SK-N-SH treated with all-trans-retinoic acid at 6 μM for 48 hours (cell line): ENCODE results near the gene AMTN.

ENCODE experiments used
- ARNTL ChIP-seq: fragments of 450-650 bp; formaldehyde crosslinking; IDR thresholded peaks from 2 replicates; pipeline ENCODE4 v1.5.0; 2020; ENCODE audit warnings: low read depth, mild to moderate bottlenecking, moderate library complexity, borderline replicate concordance
- CSDC2 ChIP-seq: fragments of 250-450 bp; sonication (Bioruptor Pico); IDR thresholded peaks from 2 replicates; pipeline ENCODE4 v1.5.0; 2020; ENCODE audit warnings: mild to moderate bottlenecking, moderate library complexity
- OSR1 ChIP-seq: fragments of 250-450 bp; sonication (Bioruptor Pico); IDR thresholded peaks from 2 replicates; pipeline ENCODE4 v1.8.0; 2022; ENCODE audit warnings: moderate library complexity, mild to moderate bottlenecking, inconsistent platforms
- SNAI2 ChIP-seq: fragments of 250-450 bp; sonication (Bioruptor Pico); IDR thresholded peaks from 2 replicates; pipeline ENCODE4 v1.5.0; 2020; ENCODE audit warnings: mild to moderate bottlenecking, moderate library complexity
- TOX ChIP-seq: fragments of 250-450 bp; sonication (Bioruptor Pico); IDR thresholded peaks from 2 replicates; pipeline ENCODE4 v1.8.0; 2021; ENCODE audit warnings: mild to moderate bottlenecking, moderate library complexity, borderline replicate concordance
- ZFP3 ChIP-seq: fragments of 250-450 bp; sonication (Bioruptor Pico); IDR thresholded peaks from 2 replicates; pipeline ENCODE4 v1.5.0; 2020; ENCODE audit warnings: mild to moderate bottlenecking, moderate library complexity
- ZFP30 ChIP-seq: fragments of 450-650 bp; formaldehyde crosslinking; IDR thresholded peaks from 2 replicates; pipeline ENCODE4 v1.5.0; 2022; ENCODE audit warnings: mild to moderate bottlenecking, moderate library complexity
- TF ChIP-seq, protein P1 (sequence below): fragments of 250-450 bp; sonication (Bioruptor Pico); IDR thresholded peaks from 2 replicates; pipeline ENCODE4 v1.5.0; 2020; ENCODE audit warnings: mild to moderate bottlenecking, moderate library complexity
- TF ChIP-seq, protein P2 (sequence below): fragments of 250-450 bp; sonication (Bioruptor Pico); IDR thresholded peaks from 2 replicates; pipeline ENCODE4 v1.8.0; 2021; ENCODE audit warnings: low read depth, mild to moderate bottlenecking, moderate library complexity, borderline replicate concordance
- TF ChIP-seq, protein P3 (sequence below): fragments of 250-450 bp; sonication (Bioruptor Pico); IDR thresholded peaks from 2 replicates; pipeline ENCODE4 v1.8.0; 2020; ENCODE audit warnings: mild to moderate bottlenecking, moderate library complexity, borderline replicate concordance
- TF ChIP-seq, protein P4 (sequence below): fragments of 250-450 bp; sonication (Bioruptor Pico); IDR thresholded peaks from 2 replicates; pipeline ENCODE4 v1.5.1; 2020; ENCODE audit warnings: low read depth, mild to moderate bottlenecking, moderate library complexity

DNA sequence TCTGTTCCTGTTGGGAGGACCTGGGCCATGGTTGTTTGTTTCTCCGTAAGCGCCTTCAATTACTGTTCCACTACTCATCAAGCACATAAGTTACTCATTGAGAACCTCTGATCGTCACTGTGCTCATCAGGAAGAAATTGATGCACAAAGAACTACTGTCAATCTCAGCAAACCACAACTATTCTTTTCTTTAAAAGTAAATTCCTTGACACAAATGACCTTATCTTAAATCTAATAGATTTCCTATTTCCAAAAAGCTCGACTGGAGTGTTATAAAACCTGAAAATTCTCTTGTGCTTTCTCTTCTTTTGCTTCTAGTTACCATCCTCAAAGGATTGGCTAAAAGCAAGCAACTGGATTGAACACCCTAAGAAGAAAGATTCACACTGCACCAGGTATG lies 46.5 kb upstream of the AMTN start, which contains the start of gene MUC7:
- TF ChIP-seq ARNTL (CRISPR knock-in tag) (no peak), ZFP30 (CRISPR knock-in tag) (no peak), CSDC2 (CRISPR knock-in tag) (no peak), OSR1 (CRISPR knock-in tag) (no peak), SNAI2 (CRISPR knock-in tag) (no peak), TOX (no peak), ZFP3 (no peak)
- TF ChIP-seq, protein P1, sequence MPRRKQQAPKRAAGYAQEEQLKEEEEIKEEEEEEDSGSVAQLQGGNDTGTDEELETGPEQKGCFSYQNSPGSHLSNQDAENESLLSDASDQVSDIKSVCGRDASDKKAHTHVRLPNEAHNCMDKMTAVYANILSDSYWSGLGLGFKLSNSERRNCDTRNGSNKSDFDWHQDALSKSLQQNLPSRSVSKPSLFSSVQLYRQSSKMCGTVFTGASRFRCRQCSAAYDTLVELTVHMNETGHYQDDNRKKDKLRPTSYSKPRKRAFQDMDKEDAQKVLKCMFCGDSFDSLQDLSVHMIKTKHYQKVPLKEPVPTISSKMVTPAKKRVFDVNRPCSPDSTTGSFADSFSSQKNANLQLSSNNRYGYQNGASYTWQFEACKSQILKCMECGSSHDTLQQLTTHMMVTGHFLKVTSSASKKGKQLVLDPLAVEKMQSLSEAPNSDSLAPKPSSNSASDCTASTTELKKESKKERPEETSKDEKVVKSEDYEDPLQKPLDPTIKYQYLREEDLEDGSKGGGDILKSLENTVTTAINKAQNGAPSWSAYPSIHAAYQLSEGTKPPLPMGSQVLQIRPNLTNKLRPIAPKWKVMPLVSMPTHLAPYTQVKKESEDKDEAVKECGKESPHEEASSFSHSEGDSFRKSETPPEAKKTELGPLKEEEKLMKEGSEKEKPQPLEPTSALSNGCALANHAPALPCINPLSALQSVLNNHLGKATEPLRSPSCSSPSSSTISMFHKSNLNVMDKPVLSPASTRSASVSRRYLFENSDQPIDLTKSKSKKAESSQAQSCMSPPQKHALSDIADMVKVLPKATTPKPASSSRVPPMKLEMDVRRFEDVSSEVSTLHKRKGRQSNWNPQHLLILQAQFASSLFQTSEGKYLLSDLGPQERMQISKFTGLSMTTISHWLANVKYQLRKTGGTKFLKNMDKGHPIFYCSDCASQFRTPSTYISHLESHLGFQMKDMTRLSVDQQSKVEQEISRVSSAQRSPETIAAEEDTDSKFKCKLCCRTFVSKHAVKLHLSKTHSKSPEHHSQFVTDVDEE (CRISPR knock-in tag) = no peak
- TF ChIP-seq, protein P2, sequence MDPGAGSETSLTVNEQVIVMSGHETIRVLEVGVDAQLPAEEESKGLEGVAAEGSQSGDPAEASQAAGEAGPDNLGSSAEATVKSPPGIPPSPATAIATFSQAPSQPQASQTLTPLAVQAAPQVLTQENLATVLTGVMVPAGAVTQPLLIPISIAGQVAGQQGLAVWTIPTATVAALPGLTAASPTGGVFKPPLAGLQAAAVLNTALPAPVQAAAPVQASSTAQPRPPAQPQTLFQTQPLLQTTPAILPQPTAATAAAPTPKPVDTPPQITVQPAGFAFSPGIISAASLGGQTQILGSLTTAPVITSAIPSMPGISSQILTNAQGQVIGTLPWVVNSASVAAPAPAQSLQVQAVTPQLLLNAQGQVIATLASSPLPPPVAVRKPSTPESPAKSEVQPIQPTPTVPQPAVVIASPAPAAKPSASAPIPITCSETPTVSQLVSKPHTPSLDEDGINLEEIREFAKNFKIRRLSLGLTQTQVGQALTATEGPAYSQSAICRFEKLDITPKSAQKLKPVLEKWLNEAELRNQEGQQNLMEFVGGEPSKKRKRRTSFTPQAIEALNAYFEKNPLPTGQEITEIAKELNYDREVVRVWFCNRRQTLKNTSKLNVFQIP (CRISPR knock-in tag) = no peak
- TF ChIP-seq, protein P3, sequence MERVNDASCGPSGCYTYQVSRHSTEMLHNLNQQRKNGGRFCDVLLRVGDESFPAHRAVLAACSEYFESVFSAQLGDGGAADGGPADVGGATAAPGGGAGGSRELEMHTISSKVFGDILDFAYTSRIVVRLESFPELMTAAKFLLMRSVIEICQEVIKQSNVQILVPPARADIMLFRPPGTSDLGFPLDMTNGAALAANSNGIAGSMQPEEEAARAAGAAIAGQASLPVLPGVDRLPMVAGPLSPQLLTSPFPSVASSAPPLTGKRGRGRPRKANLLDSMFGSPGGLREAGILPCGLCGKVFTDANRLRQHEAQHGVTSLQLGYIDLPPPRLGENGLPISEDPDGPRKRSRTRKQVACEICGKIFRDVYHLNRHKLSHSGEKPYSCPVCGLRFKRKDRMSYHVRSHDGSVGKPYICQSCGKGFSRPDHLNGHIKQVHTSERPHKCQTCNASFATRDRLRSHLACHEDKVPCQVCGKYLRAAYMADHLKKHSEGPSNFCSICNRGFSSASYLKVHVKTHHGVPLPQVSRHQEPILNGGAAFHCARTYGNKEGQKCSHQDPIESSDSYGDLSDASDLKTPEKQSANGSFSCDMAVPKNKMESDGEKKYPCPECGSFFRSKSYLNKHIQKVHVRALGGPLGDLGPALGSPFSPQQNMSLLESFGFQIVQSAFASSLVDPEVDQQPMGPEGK (CRISPR knock-in tag) = no peak
- TF ChIP-seq, protein P4, sequence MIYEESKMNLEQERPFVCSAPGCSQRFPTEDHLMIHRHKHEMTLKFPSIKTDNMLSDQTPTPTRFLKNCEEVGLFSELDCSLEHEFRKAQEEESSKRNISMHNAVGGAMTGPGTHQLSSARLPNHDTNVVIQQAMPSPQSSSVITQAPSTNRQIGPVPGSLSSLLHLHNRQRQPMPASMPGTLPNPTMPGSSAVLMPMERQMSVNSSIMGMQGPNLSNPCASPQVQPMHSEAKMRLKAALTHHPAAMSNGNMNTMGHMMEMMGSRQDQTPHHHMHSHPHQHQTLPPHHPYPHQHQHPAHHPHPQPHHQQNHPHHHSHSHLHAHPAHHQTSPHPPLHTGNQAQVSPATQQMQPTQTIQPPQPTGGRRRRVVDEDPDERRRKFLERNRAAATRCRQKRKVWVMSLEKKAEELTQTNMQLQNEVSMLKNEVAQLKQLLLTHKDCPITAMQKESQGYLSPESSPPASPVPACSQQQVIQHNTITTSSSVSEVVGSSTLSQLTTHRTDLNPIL (CRISPR knock-in tag) = no peak
